Chondrocyte (in vitro differentiated cells): ENCODE results near the gene ITSN1. TPM values are rescaled to one million over a fixed set of nuclear protein-coding genes. Genes with fewer than 3 reads are reported as not detected.

ENCODE experiments used
- DNase-seq: peaks from one replicate; pipeline ENCODE4 v3.0.0; 2021; ENCODE audit warnings: mixed read lengths, low spot score
- H3K27ac Mint-ChIP-seq: one replicate; pipeline ENCODE4 v1.8.0; 2021; ENCODE audit warnings: mild to moderate bottlenecking, moderate library complexity, mixed read lengths; ENCODE audit not compliant: unreplicated experiment
- H3K27me3 Mint-ChIP-seq: 2 replicates; pipeline ENCODE4 v1.8.0; 2021; ENCODE audit warnings: low read depth, mixed read lengths
- H3K36me3 Mint-ChIP-seq: 2 replicates; pipeline ENCODE4 v1.8.0; 2021; ENCODE audit warnings: low read depth, mixed read lengths
- H3K4me1 Mint-ChIP-seq: 2 replicates; pipeline ENCODE4 v1.8.0; 2021; ENCODE audit warnings: low read depth, mild to moderate bottlenecking, mixed read lengths
- H3K4me3 Mint-ChIP-seq: one replicate; pipeline ENCODE4 v1.8.0; 2021; ENCODE audit warnings: mild to moderate bottlenecking, moderate library complexity, mixed read lengths; ENCODE audit not compliant: unreplicated experiment
- H3K9me3 Mint-ChIP-seq: 2 replicates; pipeline ENCODE4 v1.8.0; 2021; ENCODE audit warnings: low read depth, mixed read lengths
- CTCF ChIP-seq: fragments of 200-600 bp; sonication (generic); IDR thresholded peaks from 2 replicates; pipeline ENCODE4 v1.5.0; 2021; ENCODE audit warnings: antibody characterized with exemption, mild to moderate bottlenecking, moderate library complexity
- total RNA-seq: library from RNA; stranded (reverse); gene quantifications from 3 replicates; pipeline ENCODE4 v1.2.1, GENCODE V29; 2021

The ITSN1 gene
- total RNA-seq, 1 donor from 2014 or later, result 29.8 TPM

GRCh38 chr21:33902349-33902748, 260.0 kb downstream of the ITSN1 start:
- DNase-seq, result no peak
- Mint-ChIP-seq H3K36me3 (peaks cover 26% of the 10 kb centered on the region), H3K4me1 (peaks cover 17% of the 10 kb centered on the region), H3K9me3 (no peaks in the 10 kb centered on the region), H3K4me3 (no peak overlapping the region), H3K27ac (no peak overlapping the region), H3K27me3 (no peaks in the 10 kb centered on the region)
- no peak for TF ChIP-seq CTCF

- Mint-ChIP-seq H3K27me3 (no peaks in the 10 kb centered on the region), H3K4me3 (no peak overlapping the region), H3K27ac (no peak overlapping the region), H3K4me1 (peaks cover 13% of the 10 kb centered on the region), H3K36me3 (peaks cover 33% of the 10 kb centered on the region), H3K9me3 (no peaks in the 10 kb centered on the region)
- DNase-seq, result no peak
- no peak for TF ChIP-seq CTCF
Measured at GRCh38 chr21:33904041-33904440, 261.7 kb downstream of the ITSN1 start.

- no peaks in the 10 kb centered on the region for H3K4me1 Mint-ChIP-seq
- peaks cover 29% of the 10 kb centered on the region for H3K36me3 Mint-ChIP-seq
- H3K27me3 Mint-ChIP-seq, result no peaks in the 10 kb centered on the region
- H3K4me3 Mint-ChIP-seq, result no peak overlapping the region
- TF ChIP-seq CTCF, result no peak
- no peak overlapping the region for H3K27ac Mint-ChIP-seq
- H3K9me3 Mint-ChIP-seq, result no peaks in the 10 kb centered on the region
- no peak for DNase-seq
Measured at GRCh38 chr21:33908760-33909159, 266.5 kb downstream of the ITSN1 start.

- no peaks in the 10 kb centered on the region for H3K27me3 Mint-ChIP-seq
- H3K27ac Mint-ChIP-seq, result no peak overlapping the region
- H3K4me1 Mint-ChIP-seq, result peaks cover 9% of the 10 kb centered on the region
- H3K36me3 Mint-ChIP-seq, result peaks cover 28% of the 10 kb centered on the region
- no peak for DNase-seq
- no peak overlapping the region for H3K4me3 Mint-ChIP-seq
- no peaks in the 10 kb centered on the region for H3K9me3 Mint-ChIP-seq
- no peak for TF ChIP-seq CTCF
Measured at GRCh38 chr21:33909756-33910155, 267.5 kb downstream of the ITSN1 start.

- TF ChIP-seq CTCF, result no peak
- H3K27me3 Mint-ChIP-seq, result no peaks in the 10 kb centered on the region
Measured at GRCh38 chr21:33914188-33914587, 271.9 kb downstream of the ITSN1 start.

More at GRCh38 chr21:33914188-33914587, 271.9 kb downstream of the ITSN1 start:
- H3K27ac Mint-ChIP-seq, result no peak overlapping the region
- no peaks in the 10 kb centered on the region for H3K9me3 Mint-ChIP-seq
- peaks cover 22% of the 10 kb centered on the region for H3K4me1 Mint-ChIP-seq
- no peak for DNase-seq
- H3K36me3 Mint-ChIP-seq, result peaks cover 9% of the 10 kb centered on the region
- H3K4me3 Mint-ChIP-seq, result no peak overlapping the region
